ENCODE data around the gene EHD3.

The EHD3 gene

GRCh38 chr2:31233741-31234682 lies at the start of gene EHD3:
TSS of gene EHD3 (plus strand) at chr2:31234152. CDS start at chr2:31234622, 470 bp downstream.
- DNase-seq = peak; percentile 90

- DNase-seq = no peak
Measured at GRCh38 chr2:31187166-31187565, 46.8 kb upstream of the EHD3 start.

DNA sequence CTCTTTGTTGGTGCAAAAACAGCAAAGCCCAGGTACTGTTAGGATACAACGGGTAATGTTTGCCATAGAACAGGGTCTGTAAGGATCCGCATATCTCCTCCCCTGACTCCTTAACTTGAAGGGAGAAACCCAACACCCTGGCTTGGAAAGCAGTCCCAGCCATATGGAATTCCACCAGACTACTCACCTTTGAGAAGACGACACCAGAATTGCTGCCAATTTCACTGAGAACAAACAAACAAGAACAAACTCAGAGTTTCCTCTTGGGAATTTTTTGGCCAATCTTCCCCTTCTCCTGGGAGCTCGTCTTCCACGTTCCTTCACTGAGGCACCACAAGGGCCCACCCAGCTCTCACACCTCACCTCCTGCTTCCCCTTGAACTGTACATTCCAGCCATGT lies 45.8 kb upstream of the EHD3 start:
- DNase-seq = no peak

DNA sequence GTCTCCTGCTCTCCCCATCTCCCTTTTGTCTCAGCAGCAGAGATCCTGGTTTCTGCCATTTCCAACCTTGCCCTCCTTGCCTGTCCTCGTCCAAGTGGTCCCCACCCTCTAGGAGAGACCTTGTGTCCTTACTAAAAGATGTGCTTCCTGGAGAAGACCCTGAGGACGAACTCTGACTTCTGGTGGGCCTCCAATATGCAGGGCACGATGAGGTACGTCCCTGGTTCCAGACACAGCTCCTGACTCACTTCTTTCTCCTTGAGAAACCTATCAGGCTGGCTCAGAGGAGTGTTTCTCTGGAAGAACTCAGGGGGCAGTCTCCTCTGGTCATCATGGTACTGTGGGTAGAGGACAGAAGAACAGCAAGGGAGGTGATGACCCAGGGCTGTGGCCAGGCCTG lies 44.8 kb upstream of the EHD3 start:
- DNase-seq = no peak

- DNase-seq = no peak
Measured at GRCh38 chr2:31190188-31190587, 43.8 kb upstream of the EHD3 start.

- DNase-seq = no peak
Measured at GRCh38 chr2:31191931-31192330, 42.0 kb upstream of the EHD3 start.

DNA sequence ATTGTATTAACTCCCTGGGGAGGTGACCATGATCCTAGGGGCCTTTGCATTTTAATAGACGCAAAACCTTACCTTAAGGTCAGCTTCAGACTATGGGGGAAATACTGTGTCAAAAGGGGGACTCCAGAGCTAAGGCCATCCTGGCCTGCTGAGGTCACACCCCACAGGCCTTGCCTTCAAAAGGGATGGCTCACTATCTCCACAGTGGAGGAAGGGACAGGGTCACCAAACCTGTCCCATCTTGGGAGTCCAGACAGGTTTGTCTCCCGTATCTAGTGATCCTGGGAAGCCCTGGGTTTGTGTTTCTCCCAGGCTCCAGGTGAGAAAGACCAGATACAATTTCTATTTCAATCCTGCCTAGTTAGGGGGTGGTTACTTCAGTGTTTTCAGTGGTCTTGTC lies 41.6 kb upstream of the EHD3 start:
- no peak for DNase-seq

DNA sequence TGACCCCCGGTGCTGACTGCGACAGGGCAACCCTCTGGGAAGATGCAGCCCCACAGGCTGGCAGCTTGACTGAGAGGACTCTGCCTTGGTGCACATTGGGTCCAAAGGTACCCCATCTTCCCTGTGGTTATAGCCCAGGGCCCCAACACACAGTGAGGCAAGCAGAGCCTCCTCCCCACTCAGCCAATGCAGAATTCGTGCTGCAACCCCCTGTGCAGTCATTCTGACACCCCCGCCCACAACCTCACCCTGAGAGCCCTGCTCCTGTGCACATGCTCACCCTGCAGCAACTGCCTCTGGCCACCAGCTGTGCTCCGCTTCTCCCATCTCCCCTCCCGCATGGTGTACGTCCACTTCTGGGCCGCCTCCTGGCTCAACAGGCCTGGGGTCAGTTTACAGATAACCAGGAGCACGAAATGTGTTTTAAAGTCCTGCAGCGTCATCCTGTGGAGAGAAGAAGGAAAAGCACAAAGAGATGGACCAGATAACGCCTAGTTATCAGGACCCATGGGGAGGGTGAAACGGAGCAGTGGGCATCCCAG lies 41.0 kb upstream of the EHD3 start:
- no peak for DNase-seq

DNA sequence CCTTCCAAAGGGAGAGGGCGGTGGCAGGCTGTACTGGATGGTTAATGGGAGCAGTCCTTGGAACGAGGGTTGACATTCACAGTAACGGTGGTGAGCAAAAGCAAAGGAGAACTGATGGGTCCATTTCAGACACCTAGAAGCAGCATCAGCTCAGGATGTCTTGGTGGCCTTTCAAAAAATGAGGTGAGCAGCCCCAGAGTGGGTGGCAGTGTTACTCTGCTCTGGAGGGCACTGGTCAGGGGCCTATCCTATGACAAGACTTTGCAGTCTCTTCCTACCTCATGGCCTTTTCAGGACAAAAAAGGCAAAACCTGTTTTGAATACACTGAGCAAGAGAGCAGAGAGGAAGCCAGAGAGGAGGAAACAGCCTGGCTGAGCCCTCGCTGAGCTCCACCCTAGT lies 40.1 kb upstream of the EHD3 start:
- DNase-seq = no peak

DNA sequence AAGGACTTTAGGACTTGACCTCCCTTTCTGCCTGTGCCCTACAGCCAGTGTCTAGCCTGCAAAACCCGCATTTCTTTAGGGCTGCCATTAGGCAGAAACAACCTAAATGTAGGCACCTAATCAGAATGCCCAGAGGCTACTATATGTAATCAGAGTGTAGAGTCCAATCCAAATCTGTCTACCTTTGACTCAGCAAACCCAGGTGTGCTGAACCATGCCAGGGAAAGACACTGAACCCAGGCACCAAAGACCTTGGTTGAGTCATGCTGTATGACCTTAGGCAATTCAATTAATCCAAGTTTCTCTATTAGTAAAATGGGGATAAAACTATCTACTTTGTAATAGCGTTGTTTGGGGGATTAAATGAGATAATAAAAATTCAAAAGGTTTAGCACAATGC lies 37.3 kb upstream of the EHD3 start:
- no peak for DNase-seq

- DNase-seq = no peak
Measured at GRCh38 chr2:31197166-31197565, 36.8 kb upstream of the EHD3 start.

GRCh38 chr2:31197669-31198068 lies 36.3 kb upstream of the EHD3 start:
- no peak for DNase-seq

GRCh38 chr2:31199206-31199605 lies 34.7 kb upstream of the EHD3 start:
- no peak for DNase-seq

DNA sequence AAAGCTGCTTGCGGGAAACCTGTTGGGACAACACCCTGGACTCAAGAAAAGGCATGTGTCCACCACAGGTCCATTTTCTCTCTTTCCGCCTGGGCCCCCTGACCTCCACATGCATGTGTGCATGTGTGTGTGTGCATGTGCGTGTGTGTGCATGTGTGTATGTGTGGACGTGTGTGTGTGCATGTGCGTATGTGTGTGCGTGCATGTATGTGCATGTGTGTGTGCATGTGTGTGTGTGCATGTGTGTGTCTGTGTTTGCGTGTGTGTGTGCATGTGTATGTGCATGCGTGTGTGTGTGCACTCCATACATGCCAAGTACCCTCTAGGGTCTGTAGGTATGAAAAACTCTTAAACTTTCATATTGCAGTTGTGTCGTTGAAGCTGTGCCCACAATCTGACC lies 33.0 kb upstream of the EHD3 start:
- DNase-seq = no peak

DNA sequence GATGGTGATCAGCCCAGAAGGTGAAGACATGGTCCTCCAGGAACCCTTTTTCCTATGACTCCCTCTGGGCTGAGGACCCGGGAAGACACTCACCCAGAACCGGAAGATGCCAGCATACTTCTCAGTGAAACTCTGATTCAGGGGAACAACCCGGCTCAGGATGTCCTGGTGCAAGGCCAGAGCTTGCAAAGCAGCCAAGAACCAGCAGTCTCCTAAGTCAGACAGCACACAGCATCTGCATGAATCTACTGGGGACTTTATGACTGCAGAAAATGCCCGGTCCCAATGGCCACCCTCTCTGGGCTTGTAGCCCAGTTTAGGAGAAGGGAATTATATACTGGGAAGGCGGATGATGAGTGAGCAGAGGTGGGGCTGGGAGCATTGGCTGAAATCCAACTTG lies 31.9 kb upstream of the EHD3 start:
- DNase-seq = no peak

- no peak for DNase-seq
Measured at GRCh38 chr2:31202833-31203232, 31.1 kb upstream of the EHD3 start.

DNA sequence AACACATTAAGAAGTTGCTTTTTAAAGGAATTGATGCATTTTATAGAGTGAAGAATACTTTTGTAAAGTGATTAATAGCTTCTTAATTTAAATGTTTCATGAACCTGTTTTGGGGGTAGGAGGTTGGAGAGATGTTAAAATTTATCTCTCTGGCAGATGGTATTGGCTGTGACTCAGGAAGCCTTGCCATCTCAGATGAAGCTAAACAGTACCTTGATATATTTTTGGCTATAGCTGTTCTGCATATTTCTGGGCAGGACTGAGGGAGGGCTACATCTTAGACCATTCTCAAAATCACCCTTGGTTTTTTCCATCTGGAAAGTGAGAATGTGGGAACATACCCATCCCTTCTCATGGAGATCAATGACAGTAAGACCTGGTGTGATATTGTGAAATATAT lies 30.0 kb upstream of the EHD3 start:
- no peak for DNase-seq

- no peak for DNase-seq
Measured at GRCh38 chr2:31204783-31205182, 29.2 kb upstream of the EHD3 start.

- DNase-seq = no peak
Measured at GRCh38 chr2:31205186-31205585, 28.8 kb upstream of the EHD3 start.

DNA sequence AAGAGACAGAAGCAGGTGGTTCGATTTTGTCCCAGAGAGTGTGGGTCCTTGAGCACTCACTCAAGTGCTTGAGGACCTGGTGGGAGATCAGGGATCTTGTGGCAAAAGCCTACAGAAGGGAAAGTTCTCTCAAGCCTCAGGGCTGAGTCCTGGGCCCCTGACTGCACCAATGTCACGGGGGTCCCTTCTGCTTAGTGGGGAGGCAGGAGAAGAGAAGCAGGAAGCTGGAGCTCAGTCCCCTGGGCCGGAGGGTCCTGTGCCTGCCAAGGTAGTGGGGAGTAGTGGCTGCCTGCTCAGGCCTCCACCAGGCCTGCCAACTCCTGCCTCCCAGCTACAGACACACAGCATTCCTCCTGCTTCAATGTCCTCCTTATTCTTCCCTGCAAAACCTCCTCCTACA lies 28.3 kb upstream of the EHD3 start:
- DNase-seq = no peak

DNA sequence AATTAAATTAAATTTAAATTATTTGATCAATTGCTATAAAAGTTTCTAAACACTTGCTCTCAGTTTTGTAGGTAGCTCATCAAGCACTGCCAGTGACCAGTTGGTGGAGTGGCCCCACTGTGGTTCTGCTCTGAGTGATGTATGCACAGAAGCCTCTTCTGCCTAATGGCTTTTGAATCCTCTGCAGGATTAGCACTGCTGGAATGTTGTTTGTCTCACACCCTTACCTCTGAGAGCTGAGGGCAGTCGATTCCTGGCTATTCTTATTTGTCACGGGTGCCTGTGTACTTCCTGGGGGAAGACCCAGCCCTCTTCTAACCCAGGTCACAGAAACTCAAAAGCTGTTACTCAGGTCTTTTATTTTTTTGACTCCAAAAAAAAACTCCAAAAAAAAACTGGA lies 26.2 kb upstream of the EHD3 start:
- no peak for DNase-seq

DNA sequence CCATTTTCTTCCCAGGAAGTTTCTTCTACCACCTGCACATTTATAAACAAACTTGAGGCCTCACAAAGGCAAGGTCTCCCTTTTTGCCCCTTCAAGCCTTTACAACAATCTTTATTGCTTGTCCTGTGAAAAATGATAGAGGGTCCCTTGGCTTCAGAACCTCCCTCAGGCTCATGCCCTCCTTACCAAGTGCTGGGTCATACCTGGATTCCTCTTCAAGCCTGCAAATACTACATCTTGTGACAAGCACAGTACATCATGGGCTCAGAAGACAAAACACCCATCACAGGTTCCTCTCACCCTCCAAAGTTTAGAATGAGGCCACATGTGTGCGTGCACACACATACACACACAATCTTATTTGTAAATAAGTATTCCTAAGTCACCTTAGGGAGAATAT lies 25.7 kb upstream of the EHD3 start:
- no peak for DNase-seq

GRCh38 chr2:31212659-31213600 lies 21.0 kb upstream of the EHD3 start:
- DNase-seq = peak; percentile 8

Data from fibroblast of upper back skin (primary cell).